DMS114 treated with DMSO at 0.1 percent for 48 hours (cell line): ENCODE data around the gene NUDT16L1.

Experiments
- DNase-seq: peaks from one replicate; lab custom pipeline; 2025; ENCODE audit not compliant: unreplicated experiment; lab: John Stamatoyannopoulos, UW

Gene NUDT16L1

GRCh38 chr16:4693296-4693955 is at the start of gene NUDT16L1:
TSS of gene NUDT16L1 (plus strand) at chr16:4693562. CDS start at chr16:4693727, 165 bp downstream.
- peak; percentile 80 for DNase-seq

- no peak for DNase-seq
Measured at GRCh38 chr16:4646773-4647643, 46.4 kb upstream of the NUDT16L1 start.

- DNase-seq: no peak
Measured at GRCh38 chr16:4647644-4647980, 45.8 kb upstream of the NUDT16L1 start.

GRCh38 chr16:4648917-4649316 is 44.4 kb upstream of the NUDT16L1 start:
- no peak for DNase-seq

- no peak for DNase-seq
Measured at GRCh38 chr16:4649744-4650442, 43.5 kb upstream of the NUDT16L1 start.

- DNase-seq: peak; percentile 24
Measured at GRCh38 chr16:4650443-4651074, 42.8 kb upstream of the NUDT16L1 start.

- no peak for DNase-seq
Measured at GRCh38 chr16:4651827-4652226, 41.5 kb upstream of the NUDT16L1 start.

GRCh38 chr16:4652561-4652960 is 40.8 kb upstream of the NUDT16L1 start:
- no peak for DNase-seq

- DNase-seq: no peak
Measured at GRCh38 chr16:4654011-4654963, 39.1 kb upstream of the NUDT16L1 start.

GRCh38 chr16:4654964-4655590 is 38.3 kb upstream of the NUDT16L1 start:
- no peak for DNase-seq

- DNase-seq: no peak
Measured at GRCh38 chr16:4655801-4656200, 37.6 kb upstream of the NUDT16L1 start.

GRCh38 chr16:4656221-4656620 is 37.1 kb upstream of the NUDT16L1 start:
- DNase-seq: no peak

- no peak for DNase-seq
Measured at GRCh38 chr16:4656695-4657686, 36.4 kb upstream of the NUDT16L1 start.

GRCh38 chr16:4659363-4660353 is 33.7 kb upstream of the NUDT16L1 start:
- DNase-seq: no peak

GRCh38 chr16:4660454-4661007 is 32.8 kb upstream of the NUDT16L1 start:
- DNase-seq: no peak

GRCh38 chr16:4661661-4662060 is 31.7 kb upstream of the NUDT16L1 start:
- no peak for DNase-seq

- no peak for DNase-seq
Measured at GRCh38 chr16:4663465-4663776, 29.9 kb upstream of the NUDT16L1 start.
